Measurements from ENCODE around the gene ETDB. TPM values are rescaled to one million over a fixed set of nuclear protein-coding genes. Genes with fewer than 3 reads are reported as not detected.
"Not testable (repeated sequence)": the region's sequence is repeated elsewhere in the genome, so short reads cannot be mapped to it uniquely, and the experiment has no call there.

The ETDB gene
- total and polyA plus RNA-seq, 8 donors: not detected

GRCh38 chrX:135112743-135113142 lies 7.6 kb downstream of the ETDB start:
- intact Hi-C loops (cut with DNase I; ENCODE audit: low total_unique reads): no loop called here
- no peak for DNase-seq
- no peak overlapping the region for H3K27ac ChIP-seq
- H3K4me3 ChIP-seq: no peak overlapping the region
- 80 to 94% (median 86%) methylated on average over 1 of the region's 1 CpG; no CpG with 5 or more reads in 1 of the 5 donors for WGBS, 5 donors
- TF ChIP-seq EP300 (IDR thresholded peaks at IDR 0.05) (no peak), CTCF (IDR thresholded peaks at IDR 0.05) (no peak), POLR2AphosphoS5 (IDR thresholded peaks at IDR 0.05) (no peak), POLR2A (IDR thresholded peaks at IDR 0.05) (no peak)
- H3K4me1 ChIP-seq: no peaks in the 10 kb centered on the region
- H3K27me3 ChIP-seq: peaks cover 0 to 13% (median 0%) of the 10 kb centered on the region in 3 donors
- no peaks in the 10 kb centered on the region for H3K9me3 ChIP-seq
- no peaks in the 10 kb centered on the region for H3K36me3 ChIP-seq

DNA sequence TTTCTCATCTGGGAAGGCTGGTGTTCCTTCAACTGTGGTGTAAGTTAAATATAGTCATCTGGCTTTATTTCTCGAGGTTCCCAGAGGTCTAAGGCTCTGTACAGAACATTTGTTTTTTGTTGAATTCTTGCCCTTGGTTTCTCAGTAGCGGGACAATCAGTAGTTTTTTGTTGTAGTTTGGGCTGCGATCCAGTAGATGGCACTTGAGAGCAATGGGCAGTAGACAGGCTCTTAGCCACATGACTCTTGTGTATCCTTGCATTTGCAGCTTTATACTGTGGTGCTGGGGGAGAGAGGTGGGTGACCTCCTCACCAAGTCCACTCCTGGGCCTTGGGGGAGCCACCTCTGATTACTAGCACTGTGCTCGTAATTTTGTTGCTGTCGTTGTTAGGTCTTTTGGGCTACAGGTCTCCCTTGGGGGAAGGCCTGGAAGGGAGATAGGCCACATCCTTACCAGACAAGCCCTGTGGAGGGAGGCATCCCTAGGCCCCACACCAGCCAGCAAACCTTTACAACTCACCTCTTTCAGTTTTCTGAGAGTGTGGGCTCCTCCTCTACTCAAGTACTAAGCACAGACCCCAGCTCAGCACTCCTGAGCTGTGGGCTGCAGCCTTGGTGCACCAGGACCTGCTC lies 8.1 kb downstream of the ETDB start:
- DNase-seq: peak in 1 of 2 donors; percentile 59
- Histone ChIP-seq H3K9me3 (no peaks in the 10 kb centered on the region), H3K27ac (no peak overlapping the region), H3K4me3 (no peak overlapping the region), H3K36me3 (no peaks in the 10 kb centered on the region), H3K4me1 (no peaks in the 10 kb centered on the region), H3K27me3 (peaks cover 0 to 13% (median 0%) of the 10 kb centered on the region in 3 donors)
- TF ChIP-seq CTCF (IDR thresholded peaks at IDR 0.05) (peak in 2 of 7 experiments; percentile 11 to 35), POLR2AphosphoS5 (IDR thresholded peaks at IDR 0.05) (no peak)
- intact Hi-C loops (cut with DNase I; ENCODE audit: low total_unique reads): no loop called here
- WGBS, 5 donors: 11 to 40% (median 36%) methylated on average over 5 of the region's 5 CpGs

DNA sequence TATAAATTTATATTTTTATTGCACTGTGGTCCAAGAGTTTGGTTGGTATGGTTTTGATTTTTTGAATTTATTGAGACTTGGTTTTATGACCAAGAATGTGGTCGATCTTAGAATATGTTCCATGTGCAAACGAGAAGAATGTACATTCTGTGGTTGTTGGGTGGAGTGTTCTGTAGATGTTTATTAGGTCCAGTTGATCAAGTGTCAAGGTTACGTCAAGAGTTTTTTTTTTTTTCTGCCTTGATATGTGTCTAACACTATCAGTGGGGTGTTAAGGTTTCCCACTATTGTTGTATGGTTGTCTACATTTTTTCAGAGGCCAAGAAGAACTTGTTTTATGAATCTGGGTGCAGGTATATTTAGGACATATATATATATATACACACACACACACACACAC lies 10.8 kb downstream of the ETDB start:
- no peaks in the 10 kb centered on the region for H3K4me1 ChIP-seq
- no peaks in the 10 kb centered on the region for H3K36me3 ChIP-seq
- WGBS, 5 donors: 64 to 88% (median 77%) methylated on average over 3 of the region's 3 CpGs
- intact Hi-C loops (cut with DNase I; ENCODE audit: low total_unique reads): no loop called here
- peaks cover 0 to 13% (median 0%) of the 10 kb centered on the region in 3 donors for H3K27me3 ChIP-seq
- no peak for DNase-seq
- no peak overlapping the region for H3K27ac ChIP-seq
- TF ChIP-seq POLR2A (IDR thresholded peaks at IDR 0.05) (no peak), CTCF (IDR thresholded peaks at IDR 0.05) (no peak), EP300 (IDR thresholded peaks at IDR 0.05) (no peak), POLR2AphosphoS5 (IDR thresholded peaks at IDR 0.05) (no peak)
- H3K4me3 ChIP-seq: no peak overlapping the region
- H3K9me3 ChIP-seq: no peaks in the 10 kb centered on the region

DNA sequence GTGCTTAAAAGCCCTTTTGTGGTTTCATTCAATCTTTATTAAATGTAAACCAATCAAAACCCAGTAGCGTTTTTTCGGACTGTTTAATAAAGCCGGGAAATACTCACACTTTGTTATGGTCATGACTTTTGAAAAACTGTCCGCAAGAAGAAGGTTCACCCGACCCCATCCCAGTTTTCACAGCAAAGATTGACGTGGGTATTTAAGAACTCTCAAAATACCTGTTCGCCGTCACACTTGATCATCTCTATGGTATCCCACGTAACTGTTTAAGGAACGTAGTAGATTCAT lies 20.9 kb downstream of the ETDB start:
- peaks cover 0 to 17% (median 11%) of the 10 kb centered on the region in 4 donors for H3K4me1 ChIP-seq
- H3K36me3 ChIP-seq: no peaks in the 10 kb centered on the region
- H3K27ac ChIP-seq: no peak overlapping the region
- no peaks in the 10 kb centered on the region for H3K27me3 ChIP-seq
- no peak for TF ChIP-seq POLR2AphosphoS5 (IDR thresholded peaks at IDR 0.05)
- no peak for TF ChIP-seq CTCF (IDR thresholded peaks at IDR 0.05)
- no peak for TF ChIP-seq EP300 (IDR thresholded peaks at IDR 0.05)
- no peak for TF ChIP-seq POLR2A (IDR thresholded peaks at IDR 0.05)
- intact Hi-C loops (cut with DNase I; ENCODE audit: low total_unique reads): no loop called here
- no peak for DNase-seq
- WGBS, 5 donors: 54 to 67% (median 59%) methylated on average over 10 of the region's 10 CpGs
- no peaks in the 10 kb centered on the region for H3K9me3 ChIP-seq
- H3K4me3 ChIP-seq: no peak overlapping the region

GRCh38 chrX:135097196-135097744 lies 23.1 kb downstream of the ETDB start:
- WGBS, 5 donors: 34 to 61% (median 45%) methylated on average over 5 to 15 of the region's 15 CpGs
- Histone ChIP-seq H3K4me3 (peak overlapping the region; percentile 58 to 63 (median 60)), H3K4me1 (peaks cover 0 to 17% (median 11%) of the 10 kb centered on the region in 4 donors), H3K27ac (peak overlapping the region in 1 of 5 donors; percentile 70)
- peak in 1 of 2 donors; percentile 37 for DNase-seq
- H3K27me3 ChIP-seq; intact Hi-C loops (cut with DNase I; ENCODE audit: low total_unique reads); H3K36me3 ChIP-seq; H3K9me3 ChIP-seq: not testable (repeated sequence)
